ENCODE results near the gene LECT2.
A peak's percentile ranks its signal among the peaks of the same experiment; 100 is the strongest.

The LECT2 gene

GRCh38 chr5:135930949-135931295 is 23.9 kb downstream of the LECT2 start:
- DNase-seq (ENCODE audit: low read depth in 2 of 2): no peak
- TF ChIP-seq CTCF (IDR thresholded peaks at IDR 0.05; ENCODE audit: low read depth, low read length): no peak
- H3K4me3 ChIP-seq (replicated peaks in 1 of 2; ENCODE audit: low read depth in 2 of 2, low read length in 2 of 2): no peak overlapping the region

GRCh38 chr5:135930029-135930948 is 24.5 kb downstream of the LECT2 start:
- DNase-seq (ENCODE audit: low read depth in 2 of 2): no peak
- peak overlapping the region in 1 of 2 donors; percentile 46 for H3K4me3 ChIP-seq (replicated peaks in 1 of 2; ENCODE audit: low read depth in 2 of 2, low read length in 2 of 2)
- no peak for TF ChIP-seq CTCF (IDR thresholded peaks at IDR 0.05; ENCODE audit: low read depth, low read length)

GRCh38 chr5:135921388-135921787 is 33.4 kb downstream of the LECT2 start:
- peak; percentile 48 to 65 for DNase-seq (ENCODE audit: low read depth in 2 of 2)
- no peak for TF ChIP-seq CTCF (IDR thresholded peaks at IDR 0.05; ENCODE audit: low read depth, low read length)
- H3K4me3 ChIP-seq (replicated peaks in 1 of 2; ENCODE audit: low read depth in 2 of 2, low read length in 2 of 2): no peak overlapping the region

GRCh38 chr5:135920199-135920598 is 34.6 kb downstream of the LECT2 start:
- no peak for TF ChIP-seq CTCF (IDR thresholded peaks at IDR 0.05; ENCODE audit: low read depth, low read length)
- no peak overlapping the region for H3K4me3 ChIP-seq (replicated peaks in 1 of 2; ENCODE audit: low read depth in 2 of 2, low read length in 2 of 2)
- no peak for DNase-seq (ENCODE audit: low read depth in 2 of 2)

GRCh38 chr5:135916638-135917263 is 38.0 kb downstream of the LECT2 start:
- TF ChIP-seq CTCF (IDR thresholded peaks at IDR 0.05; ENCODE audit: low read depth, low read length): no peak
- no peak for DNase-seq (ENCODE audit: low read depth in 2 of 2)

GRCh38 chr5:135915466-135916001 is 39.2 kb downstream of the LECT2 start:
- DNase-seq (ENCODE audit: low read depth in 2 of 2): peak in 1 of 2 donors; percentile 17
- no peak overlapping the region for H3K4me3 ChIP-seq (replicated peaks in 1 of 2; ENCODE audit: low read depth in 2 of 2, low read length in 2 of 2)
- no peak for TF ChIP-seq CTCF (IDR thresholded peaks at IDR 0.05; ENCODE audit: low read depth, low read length)

More at GRCh38 chr5:135916638-135917263, 38.0 kb downstream of the LECT2 start:
- H3K4me3 ChIP-seq (replicated peaks in 1 of 2; ENCODE audit: low read depth in 2 of 2, low read length in 2 of 2): no peak overlapping the region
